H54 (cell line): ENCODE data around the gene WDR7.

Experiments used
- DNase-seq: peaks from one replicate; pipeline ENCODE4 v3.0.0; 2011; ENCODE audit warnings: low spot score, mixed read lengths; ENCODE audit not compliant: insufficient read length
- FAIRE-seq: peaks from 3 replicates; lab custom pipeline; 2011; peaks lifted over from hg19 to GRCh38; lab: Jason Lieb, UNC
- POLR2A ChIP-seq: IDR thresholded peaks from 2 replicates; pipeline ENCODE4 v1.6.1; 2011; ENCODE audit warnings: low read depth, mild to moderate bottlenecking, low read length

WDR7 gene

DNA sequence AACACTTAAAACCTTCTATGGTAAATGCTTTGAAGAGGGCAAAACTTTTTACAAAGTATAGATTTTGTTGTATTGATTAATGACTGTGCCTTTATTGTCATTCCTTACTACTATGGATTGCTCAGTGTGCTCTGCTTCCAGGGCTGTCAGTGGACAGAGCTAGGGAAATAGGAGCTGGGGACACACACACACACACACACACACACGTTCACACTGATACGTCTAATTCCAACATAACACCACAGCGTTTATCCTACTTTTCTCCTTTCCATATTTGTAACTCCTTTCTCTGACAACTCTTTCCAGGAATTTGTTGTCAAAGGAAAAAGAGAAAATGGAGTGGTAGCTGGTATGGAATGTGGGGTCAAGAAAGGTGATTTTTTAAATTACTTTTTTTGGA lies 21.8 kb downstream of the WDR7 start:
- DNase-seq (no peak), FAIRE-seq (no peak)
- no peak for TF ChIP-seq POLR2A

DNA sequence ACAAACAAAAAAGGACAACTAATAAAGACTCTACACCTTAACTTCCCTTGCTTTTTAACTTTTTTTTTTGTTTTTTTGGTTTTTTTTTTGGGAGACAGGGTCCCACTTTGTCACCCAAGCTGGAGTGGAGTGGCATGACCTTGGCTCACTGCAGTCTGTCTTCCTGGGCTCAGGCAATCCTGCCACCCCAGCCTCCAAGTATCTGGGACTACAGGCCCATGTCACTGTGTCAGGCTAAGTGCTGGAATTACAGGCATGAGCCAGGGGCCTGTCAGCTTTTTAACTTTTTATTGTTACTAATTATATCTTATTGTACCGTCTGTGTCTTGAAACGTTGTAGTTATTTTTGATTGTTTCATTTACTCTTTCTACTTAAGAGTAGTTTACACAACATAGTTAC lies 25.5 kb downstream of the WDR7 start:
- FAIRE-seq, result no peak
- no peak for TF ChIP-seq POLR2A
- no peak for DNase-seq

DNA sequence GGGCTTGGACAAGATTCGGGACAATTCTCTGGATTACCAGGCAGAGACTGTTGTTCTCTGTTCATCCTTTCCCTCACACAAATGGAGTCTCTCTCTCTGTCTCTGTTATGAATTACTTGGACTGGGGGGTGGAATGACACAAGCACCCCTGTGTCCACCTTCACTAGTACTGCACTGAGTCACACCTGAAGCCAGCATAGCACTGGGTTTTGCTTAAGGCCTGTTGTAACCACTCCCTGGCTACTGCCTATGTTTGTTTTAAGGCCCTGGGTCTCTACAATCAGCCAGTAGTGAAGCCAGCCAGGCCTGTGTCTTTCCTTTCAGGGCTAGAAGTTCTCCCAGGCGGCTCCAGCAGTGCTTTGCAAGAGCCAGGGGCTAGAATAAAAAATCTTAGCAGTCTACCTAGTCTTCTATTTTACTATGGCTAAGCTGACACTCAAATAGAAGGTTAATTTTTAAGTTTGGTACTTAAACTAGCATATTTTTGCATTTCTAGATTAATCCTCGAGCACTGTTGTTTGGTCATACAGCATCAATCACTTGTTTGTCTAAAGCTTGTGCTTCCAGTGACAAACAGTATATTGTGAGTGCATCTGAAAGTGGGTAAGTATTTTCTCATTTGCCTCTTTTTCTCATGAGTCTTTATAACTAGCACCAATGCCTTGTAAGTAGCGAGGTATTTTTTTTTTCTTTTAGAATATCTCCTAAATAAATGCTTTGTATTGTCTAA lies 27.8 kb downstream of the WDR7 start:
- TF ChIP-seq POLR2A, result no peak
- no peak for FAIRE-seq
- no peak for DNase-seq

DNA sequence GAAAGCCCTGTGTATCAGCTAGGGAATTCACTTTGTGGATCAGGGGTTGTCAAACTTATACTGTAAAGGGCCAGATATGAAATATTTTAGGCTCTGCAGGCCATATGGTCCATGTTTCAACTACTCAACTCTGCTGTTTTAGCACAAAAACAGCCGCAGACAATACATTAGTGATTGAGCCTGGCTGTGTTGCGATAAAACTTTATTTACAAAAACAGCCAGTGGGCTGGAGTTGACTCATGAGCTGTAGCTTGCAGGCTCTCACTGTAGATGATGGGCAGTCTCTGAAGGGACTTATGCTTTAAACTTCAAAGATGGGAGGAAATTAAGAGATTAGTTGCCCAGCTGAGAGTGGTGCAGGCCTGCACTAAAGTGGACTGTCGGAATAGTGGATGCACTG lies 33.1 kb downstream of the WDR7 start:
- FAIRE-seq (no peak), DNase-seq (no peak)
- TF ChIP-seq POLR2A, result no peak

DNA sequence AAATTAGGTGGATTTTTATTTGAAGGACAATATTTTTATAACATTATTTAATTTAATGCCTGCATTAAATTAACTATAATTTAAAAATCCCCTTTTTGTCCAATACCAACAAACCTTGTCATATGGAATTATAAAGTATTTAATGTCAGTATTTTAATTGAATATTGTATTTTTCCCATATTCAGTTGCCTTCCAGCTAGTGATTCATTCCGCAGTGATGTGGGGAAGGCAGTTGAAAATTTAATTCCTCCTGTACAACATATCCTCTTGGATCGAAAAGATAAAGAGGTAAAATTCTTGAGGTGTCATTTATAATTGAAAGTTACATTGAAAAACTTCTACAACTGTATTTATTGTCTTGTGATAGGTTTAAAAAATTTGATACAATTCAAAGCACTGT lies 40.4 kb downstream of the WDR7 start:
- FAIRE-seq, result no peak

DNA sequence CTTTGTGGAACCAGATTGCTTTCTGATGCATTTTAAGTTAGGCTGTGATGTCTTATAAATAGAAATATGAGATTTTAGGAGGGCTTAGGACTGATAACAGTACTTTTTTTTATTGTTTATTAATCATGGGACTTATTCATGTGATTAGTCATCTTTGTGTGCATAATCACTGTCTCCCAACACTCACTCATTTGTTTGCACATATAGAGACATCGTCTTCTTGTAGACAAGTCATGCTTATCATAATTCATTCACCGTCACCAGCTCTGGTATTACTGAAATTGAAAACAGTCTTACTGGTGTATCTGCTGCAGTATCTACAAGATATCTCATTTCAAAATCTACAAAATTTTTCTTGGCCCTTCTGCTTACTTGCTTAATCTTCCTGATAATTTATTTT lies 45.8 kb downstream of the WDR7 start:
- DNase-seq, result no peak
- no peak for TF ChIP-seq POLR2A
- FAIRE-seq, result no peak

More for the DNA sequence above, 40.4 kb downstream of the WDR7 start:
- no peak for DNase-seq
- TF ChIP-seq POLR2A, result no peak

DNA sequence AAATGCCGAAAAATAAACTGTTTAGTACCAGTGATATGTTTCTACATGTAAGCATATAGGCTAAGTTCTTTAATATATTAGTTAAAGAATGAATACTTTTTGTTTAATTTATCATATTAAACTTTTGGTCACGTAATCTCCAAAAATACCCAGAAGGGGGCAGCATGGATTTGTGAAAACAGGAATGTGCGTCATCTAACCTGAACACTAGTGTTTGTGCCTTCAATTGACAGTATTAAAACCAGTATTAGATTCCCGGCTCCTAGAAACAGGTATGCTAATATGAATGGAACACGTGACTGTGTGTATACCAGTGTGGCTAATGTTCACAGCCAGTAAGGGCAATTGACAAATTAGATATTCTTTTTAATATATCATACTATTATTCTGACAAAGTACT lies 51.8 kb downstream of the WDR7 start:
- FAIRE-seq, result no peak
- peak; percentile 1 for DNase-seq
- TF ChIP-seq POLR2A, result no peak

DNA sequence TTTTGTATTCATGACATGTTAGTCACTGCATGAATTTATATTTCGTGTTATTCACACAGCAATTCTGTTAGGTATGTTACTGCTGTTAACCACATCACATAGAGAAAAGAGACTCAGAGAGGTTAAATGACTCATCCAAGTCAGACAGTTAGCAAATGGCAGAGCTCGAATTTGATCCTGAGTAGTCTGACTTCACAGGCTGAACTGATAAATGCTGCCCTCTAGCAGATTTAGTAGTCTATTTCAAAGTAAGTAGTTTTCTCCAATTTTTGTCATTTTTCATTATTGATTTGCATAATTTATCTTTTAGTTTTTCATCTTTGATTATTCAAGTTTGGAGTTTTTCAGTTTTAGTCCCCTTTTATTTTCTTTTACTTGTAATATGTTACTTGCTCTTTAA lies 58.3 kb downstream of the WDR7 start:
- DNase-seq, result peak; percentile 33
- FAIRE-seq, result peak; percentile 84
- TF ChIP-seq POLR2A, result no peak

DNA sequence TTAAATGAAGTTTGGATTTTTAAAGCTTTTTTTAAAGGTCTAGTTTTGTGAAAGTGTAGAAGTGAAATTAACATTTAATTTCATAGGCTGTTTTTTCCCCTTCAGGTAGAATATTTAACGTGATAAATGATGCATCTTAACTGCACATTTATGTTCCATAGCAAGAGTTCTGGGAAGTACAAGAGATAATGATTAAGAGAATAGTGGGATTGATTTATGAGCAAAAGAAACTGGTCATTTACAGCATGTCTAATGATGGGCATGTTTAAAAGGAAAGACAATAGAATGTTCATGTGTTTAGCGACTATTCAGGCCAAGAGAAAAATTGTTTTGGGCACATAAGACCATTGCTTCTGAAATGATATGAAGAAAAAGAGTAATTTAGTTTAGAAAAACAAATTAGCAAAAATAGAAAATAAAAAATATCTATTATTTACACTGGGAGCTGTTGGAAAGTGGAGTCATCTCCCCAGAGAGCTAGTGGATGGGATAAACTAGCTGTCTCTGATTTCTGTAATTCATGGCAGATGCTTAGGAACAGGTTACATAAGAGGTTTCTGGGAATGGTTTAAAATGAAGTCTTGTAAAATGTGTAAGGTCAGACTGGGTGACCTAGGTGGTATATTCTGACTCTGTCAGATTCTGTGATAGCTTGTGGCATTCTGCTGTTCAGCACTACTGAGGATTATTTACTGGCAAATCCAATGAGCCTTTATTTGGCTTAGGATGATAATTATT lies 60.7 kb downstream of the WDR7 start:
- FAIRE-seq, result no peak
- no peak for DNase-seq
- TF ChIP-seq POLR2A, result no peak

DNA sequence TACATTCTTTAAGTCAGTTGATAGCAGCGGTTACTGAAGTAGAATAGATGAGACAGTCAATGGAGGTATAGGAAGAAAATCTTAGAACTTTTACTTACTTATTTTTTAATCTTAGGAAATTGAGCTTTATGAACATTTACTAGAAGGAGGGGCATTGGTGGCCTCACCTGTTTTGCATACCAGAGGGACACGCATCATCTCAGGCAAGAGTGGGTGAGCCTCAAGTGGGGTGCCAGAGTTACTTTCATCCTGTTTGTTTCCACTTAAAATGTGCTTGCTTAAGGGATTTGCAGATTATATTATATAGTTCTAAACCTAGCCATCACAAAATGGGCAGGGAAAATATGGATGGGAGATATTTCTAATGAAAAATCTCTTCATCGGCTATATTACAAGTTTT lies 61.6 kb downstream of the WDR7 start:
- FAIRE-seq, result no peak
- DNase-seq, result no peak
- TF ChIP-seq POLR2A, result no peak

DNA sequence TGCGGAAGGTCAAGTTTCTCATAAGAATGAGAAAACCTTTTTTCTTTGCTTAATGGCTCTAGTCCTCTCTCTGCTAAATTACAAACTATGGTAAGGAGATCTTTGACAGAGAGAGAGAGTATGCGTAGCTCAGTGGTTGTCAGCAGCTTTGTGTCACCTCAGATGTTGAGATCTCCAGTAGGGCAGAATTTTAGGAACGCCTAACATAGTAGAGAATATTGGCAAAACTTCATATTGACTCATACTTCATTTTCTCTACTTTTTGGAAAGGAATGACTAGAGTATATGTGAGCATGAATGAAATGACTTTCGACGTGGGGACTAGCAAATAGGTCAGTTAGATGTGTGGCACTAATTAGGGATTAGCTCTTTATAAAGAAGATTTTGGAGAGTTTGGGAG lies 64.0 kb downstream of the WDR7 start:
- FAIRE-seq, result no peak
- no peak for TF ChIP-seq POLR2A
- DNase-seq, result no peak

DNA sequence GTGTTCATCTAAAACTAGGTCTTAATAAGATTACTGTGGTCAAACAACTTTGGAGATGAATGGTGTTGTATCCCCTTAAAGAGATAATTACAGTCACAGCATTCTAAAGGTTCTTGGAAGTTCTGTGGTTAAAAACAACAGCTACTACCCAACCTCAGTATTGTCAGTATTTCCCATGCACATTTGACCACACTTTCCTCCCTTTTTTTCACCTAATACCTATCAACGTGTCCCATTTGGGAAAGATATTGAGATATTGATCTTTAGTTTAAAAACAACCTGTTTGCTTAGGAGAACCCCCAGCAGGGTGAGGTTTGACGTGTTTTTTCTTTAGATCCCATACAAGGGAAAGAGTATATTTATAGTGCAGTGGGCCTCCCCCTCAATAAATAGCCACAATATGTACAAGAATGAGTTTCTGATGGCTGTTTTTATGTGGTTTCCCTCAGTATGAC lies 65.6 kb downstream of the WDR7 start:
- no peak for DNase-seq
- no peak for FAIRE-seq
- TF ChIP-seq POLR2A, result no peak

DNA sequence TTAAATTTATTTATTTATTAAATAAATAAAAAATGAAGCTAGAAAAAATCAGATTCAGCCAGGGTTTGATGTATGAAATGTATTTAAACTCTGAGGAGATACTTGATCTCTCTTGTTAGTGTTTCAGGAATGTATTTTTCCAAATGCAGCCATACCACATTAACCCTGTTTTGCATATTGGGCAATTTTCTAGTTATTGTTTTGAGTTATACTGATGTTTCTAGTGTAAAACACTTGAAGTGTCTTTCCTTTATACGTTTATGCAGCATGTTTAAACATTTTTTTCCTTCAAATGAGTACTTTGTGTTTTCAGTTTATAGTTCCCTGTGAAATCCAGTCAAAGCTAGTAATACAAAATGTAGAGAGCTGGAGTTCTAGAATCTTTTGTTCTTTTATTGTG lies 69.9 kb downstream of the WDR7 start:
- FAIRE-seq (no peak), DNase-seq (no peak)
- TF ChIP-seq POLR2A, result no peak

DNA sequence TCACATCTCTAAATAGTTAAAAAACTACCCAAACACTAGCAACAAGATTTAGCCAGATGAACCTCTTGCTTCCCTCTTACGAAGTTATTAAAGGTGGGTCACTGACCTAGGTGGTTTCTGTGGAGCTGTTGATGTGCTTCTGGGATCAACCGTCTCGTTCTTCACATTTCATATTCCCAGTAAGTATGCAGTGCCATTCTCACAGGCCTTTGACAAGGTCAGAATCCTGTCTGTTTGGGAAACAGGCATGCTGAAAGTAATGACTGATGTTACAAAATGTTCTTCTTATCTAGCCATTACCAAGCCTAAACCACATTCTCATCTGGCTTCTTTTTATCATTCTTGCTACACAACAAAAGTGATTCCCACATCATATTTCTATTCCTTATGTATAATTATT lies 70.3 kb downstream of the WDR7 start:
- FAIRE-seq, result no peak
- no peak for TF ChIP-seq POLR2A
- no peak for DNase-seq

DNA sequence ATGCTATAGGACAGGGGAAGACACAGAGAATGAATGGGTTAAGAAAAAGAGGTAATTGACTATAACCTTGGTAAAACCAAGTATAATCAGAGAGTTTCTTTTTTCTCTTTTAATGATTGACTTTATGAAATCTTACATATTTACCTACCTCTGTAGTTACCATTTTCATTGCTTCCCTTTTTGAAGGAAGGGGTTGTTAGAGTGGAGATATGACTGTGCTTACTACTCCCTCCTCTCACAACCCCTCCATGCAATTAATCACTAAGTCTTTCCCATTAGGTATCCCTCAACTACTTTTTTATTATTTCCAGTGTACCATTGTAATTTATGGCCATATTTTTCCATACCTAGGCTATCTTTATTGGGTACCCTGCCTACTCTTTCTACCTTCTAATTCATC lies 71.4 kb downstream of the WDR7 start:
- no peak for DNase-seq
- FAIRE-seq, result no peak
- no peak for TF ChIP-seq POLR2A
